Caco-2 (cell line): ENCODE results near the gene MPIG6B. TPM values are rescaled to one million over a fixed set of nuclear protein-coding genes. Genes with fewer than 3 reads are reported as not detected.

ENCODE experiments used
- BruUV-seq: library from RNA; stranded (reverse); fragments of 400-500 nt; replicated peaks from 2 replicates; lab custom pipeline; 2021; lab: Mats Ljungman, UMichigan
- CTCF ChIA-PET: fragments of 300-600 bp; sonication (Branson Sonifier 250); formaldehyde crosslinking; loops from one replicate; lab custom pipeline; 2022; ENCODE audit warnings: antibody characterized with exemption; lab: Charles Lee
- POLR2A ChIA-PET: fragments of 300-600 bp; sonication (Branson Sonifier 250); formaldehyde crosslinking; loops from one replicate; lab custom pipeline; 2022; ENCODE audit warnings: antibody characterized with exemption; lab: Charles Lee
- DNase-seq, 2 experiments: peaks; one replicate each; pipeline versions ENCODE4 v3.0.0 to v3.0.0-alpha.2; 2020 to 2022
- H3K27me3 ChIP-seq: replicated peaks from 2 replicates; pipeline ENCODE4 v1.6.0; 2011; ENCODE audit warnings: low read length; ENCODE audit not compliant: control insufficient read depth, insufficient read depth
- H3K36me3 ChIP-seq: 2 replicates; pipeline ENCODE4 v1.5.1; 2011; ENCODE audit warnings: low read length; ENCODE audit not compliant: control insufficient read depth, insufficient read depth
- H3K4me1 ChIP-seq: fragments of 250-450 bp; sonication (Bioruptor Pico); 2 replicates; pipeline ENCODE4 v1.5.1; 2020; ENCODE audit warnings: mild to moderate bottlenecking
- H3K4me3 ChIP-seq: 2 replicates; pipeline ENCODE4 v1.5.1; 2011; ENCODE audit warnings: low read depth, mild to moderate bottlenecking, control low read depth, low read length
- H3K9me3 ChIP-seq: fragments of 250-450 bp; sonication (Bioruptor Pico); 2 replicates; pipeline ENCODE4 v1.5.1; 2020; ENCODE audit warnings: mild to moderate bottlenecking, moderate library complexity
- H3K27ac Mint-ChIP-seq: one replicate; pipeline ENCODE4 v1.8.0; 2022; ENCODE audit warnings: mixed read lengths; ENCODE audit not compliant: unreplicated experiment
- H3K27me3 Mint-ChIP-seq: one replicate; pipeline ENCODE4 v1.8.0; 2022; ENCODE audit warnings: mixed read lengths; ENCODE audit not compliant: insufficient read depth, unreplicated experiment
- H3K36me3 Mint-ChIP-seq: one replicate; pipeline ENCODE4 v1.8.0; 2022; ENCODE audit warnings: mild to moderate bottlenecking, mixed read lengths; ENCODE audit not compliant: insufficient read depth, unreplicated experiment
- H3K4me1 Mint-ChIP-seq: one replicate; pipeline ENCODE4 v1.8.0; 2022; ENCODE audit warnings: low read depth, mixed read lengths; ENCODE audit not compliant: unreplicated experiment
- H3K4me3 Mint-ChIP-seq: one replicate; pipeline ENCODE4 v1.8.0; 2022; ENCODE audit warnings: mild to moderate bottlenecking, moderate library complexity, mixed read lengths; ENCODE audit not compliant: unreplicated experiment
- H3K9me3 Mint-ChIP-seq: one replicate; pipeline ENCODE4 v1.8.0; 2022; ENCODE audit warnings: mixed read lengths; ENCODE audit not compliant: unreplicated experiment
- intact Hi-C: fragments of 100-400 bp; cut with micrococcal nuclease; formaldehyde crosslinking; loops from one replicate; pipeline ENCODE4 v1.10.0; 2022; ENCODE audit not compliant: unreplicated experiment
- total RNA-seq: library from RNA; stranded (reverse); gene quantifications from 2 replicates; pipeline ENCODE4 v1.2.3, GENCODE V29; 2022
- TF ChIP-seq, protein P1 (sequence below), 2 experiments: fragments of 200-600 bp in 1 of 2; IDR thresholded peaks; 1 replicate in 1 of 2; 2 replicates in 1 of 2; pipeline versions ENCODE4 v1.5.1 to v1.8.0; 2011 to 2022; ENCODE audit warnings: antibody characterized with exemption in 1 of 2, control low read depth in 1 of 2, inconsistent platforms in 1 of 2, low read depth in 1 of 2, low read length in 1 of 2, mild to moderate bottlenecking in 1 of 2, moderate library complexity in 1 of 2; ENCODE audit not compliant: insufficient read depth in 1 of 2, severe bottlenecking in 1 of 2, unreplicated experiment in 1 of 2

The MPIG6B gene
- total RNA-seq, 1 experiment from 2014 or later = not detected

DNA sequence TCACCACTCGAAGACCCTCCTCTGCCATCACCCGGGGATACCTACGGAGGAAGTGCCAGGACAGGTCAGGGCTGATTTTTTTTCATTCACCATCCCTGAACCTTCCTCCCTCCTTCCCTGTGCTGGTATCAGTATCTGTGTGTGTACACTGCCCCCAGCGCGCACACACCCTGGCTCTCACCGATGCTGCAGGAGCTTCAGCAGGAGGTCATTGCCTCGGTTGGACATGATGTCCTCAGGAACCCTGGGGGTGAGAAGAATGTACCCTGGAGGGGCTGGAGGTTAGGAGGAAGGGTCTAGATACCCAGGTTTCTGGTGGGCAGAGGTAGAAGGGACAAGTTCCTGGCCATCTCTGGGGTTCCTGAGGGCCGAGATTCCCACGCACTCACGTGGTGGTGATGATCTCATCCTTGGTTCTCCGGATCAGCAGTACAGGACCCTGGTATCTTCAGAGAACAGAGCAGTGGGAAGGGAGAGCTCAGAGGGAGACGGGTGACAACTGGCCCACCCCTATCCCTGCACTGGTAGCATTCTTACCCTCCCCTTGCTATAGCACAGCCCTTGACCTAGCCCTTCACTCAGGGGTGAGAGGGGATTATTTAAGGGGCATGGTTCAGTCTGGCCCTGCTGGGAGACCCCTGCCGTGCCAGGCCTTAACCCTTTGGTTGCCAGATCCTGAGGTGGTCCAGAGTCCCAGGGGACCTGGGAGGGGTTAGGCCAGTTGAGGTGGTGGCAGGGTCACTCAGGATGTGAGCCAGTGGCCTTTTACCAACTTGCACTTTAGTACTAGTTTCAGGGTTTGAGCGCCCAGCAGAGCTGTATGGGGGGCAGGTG lies 35.1 kb upstream of the MPIG6B start:
- ChIA-PET POLR2A (interaction anchor here (0.7 kb wide), 1 partner anchor 15 kb away, joined by 3 read pairs; the partner anchor contains the start of gene ABHD16A), CTCF (no interaction called here)
- H3K4me1 Mint-ChIP-seq = peaks cover 28% of the 10 kb centered on the region
- peaks cover 45% of the 10 kb centered on the region for H3K36me3 Mint-ChIP-seq
- H3K27ac Mint-ChIP-seq = peak overlapping the region; percentile 94
- DNase-seq = no peak
- H3K27me3 ChIP-seq = no peaks in the 10 kb centered on the region
- H3K27me3 Mint-ChIP-seq = no peaks in the 10 kb centered on the region
- intact Hi-C loops = no loop called here
- peaks cover 5% of the 10 kb centered on the region; the same call in 1 of the 2 replicates for H3K36me3 ChIP-seq
- H3K4me3 ChIP-seq = no peak overlapping the region
- H3K4me1 ChIP-seq = peaks cover 45% of the 10 kb centered on the region
- H3K9me3 Mint-ChIP-seq = no peaks in the 10 kb centered on the region
- no TSS peak for BruUV-seq
- H3K9me3 ChIP-seq = no peaks in the 10 kb centered on the region
- H3K4me3 Mint-ChIP-seq = no peak overlapping the region
- TF ChIP-seq, protein P1, sequence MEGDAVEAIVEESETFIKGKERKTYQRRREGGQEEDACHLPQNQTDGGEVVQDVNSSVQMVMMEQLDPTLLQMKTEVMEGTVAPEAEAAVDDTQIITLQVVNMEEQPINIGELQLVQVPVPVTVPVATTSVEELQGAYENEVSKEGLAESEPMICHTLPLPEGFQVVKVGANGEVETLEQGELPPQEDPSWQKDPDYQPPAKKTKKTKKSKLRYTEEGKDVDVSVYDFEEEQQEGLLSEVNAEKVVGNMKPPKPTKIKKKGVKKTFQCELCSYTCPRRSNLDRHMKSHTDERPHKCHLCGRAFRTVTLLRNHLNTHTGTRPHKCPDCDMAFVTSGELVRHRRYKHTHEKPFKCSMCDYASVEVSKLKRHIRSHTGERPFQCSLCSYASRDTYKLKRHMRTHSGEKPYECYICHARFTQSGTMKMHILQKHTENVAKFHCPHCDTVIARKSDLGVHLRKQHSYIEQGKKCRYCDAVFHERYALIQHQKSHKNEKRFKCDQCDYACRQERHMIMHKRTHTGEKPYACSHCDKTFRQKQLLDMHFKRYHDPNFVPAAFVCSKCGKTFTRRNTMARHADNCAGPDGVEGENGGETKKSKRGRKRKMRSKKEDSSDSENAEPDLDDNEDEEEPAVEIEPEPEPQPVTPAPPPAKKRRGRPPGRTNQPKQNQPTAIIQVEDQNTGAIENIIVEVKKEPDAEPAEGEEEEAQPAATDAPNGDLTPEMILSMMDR (IDR thresholded peaks at IDR 0.05; ENCODE audit: insufficient read depth in 1 of 2, low read depth in 1 of 2, low read length in 1 of 2, severe bottlenecking in 1 of 2, unreplicated experiment in 1 of 2) = no peak

DNA sequence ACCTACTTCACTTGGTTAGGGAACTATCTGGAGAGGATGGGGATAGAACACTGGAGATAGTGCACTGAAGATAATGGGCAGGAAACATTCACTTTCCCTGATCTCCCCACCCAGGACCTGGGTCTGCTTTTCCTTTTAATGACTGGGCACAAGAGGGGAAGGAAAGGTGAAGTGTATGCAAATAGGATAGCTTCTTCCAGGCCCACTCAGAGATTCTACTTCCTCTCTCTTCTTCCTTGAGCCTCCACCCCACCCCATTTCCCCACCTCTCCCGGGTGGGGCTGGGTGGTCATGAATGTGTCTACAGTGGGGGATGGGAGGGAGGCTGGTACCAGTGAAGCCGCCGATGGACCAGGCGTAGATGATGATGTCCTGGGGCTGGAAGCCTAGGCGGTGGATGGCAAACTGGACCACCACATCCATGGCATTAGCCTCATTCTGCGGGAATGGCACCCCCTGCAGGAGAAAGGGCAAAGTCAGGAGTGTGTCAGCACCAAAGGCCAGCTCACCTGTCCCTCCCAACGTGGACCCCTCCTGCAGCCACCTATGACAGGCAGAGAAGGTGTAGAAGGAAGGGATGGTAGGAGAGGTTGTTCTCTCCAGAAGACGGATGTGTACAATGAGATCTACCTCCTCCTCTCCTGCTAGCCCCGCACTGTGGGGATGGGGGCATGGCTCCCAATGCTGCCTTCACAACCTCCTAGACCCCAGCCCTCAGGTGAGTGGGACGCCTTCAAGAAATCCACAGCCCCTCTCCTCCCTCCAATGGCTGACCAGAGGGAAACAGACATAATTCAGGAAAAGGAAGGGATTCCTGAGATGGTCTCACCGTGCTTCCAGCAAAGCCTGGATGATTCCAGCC lies 33.7 kb upstream of the MPIG6B start:
- H3K27me3 Mint-ChIP-seq = no peaks in the 10 kb centered on the region
- TF ChIP-seq, protein P1 (IDR thresholded peaks at IDR 0.05; ENCODE audit: insufficient read depth in 1 of 2, low read depth in 1 of 2, low read length in 1 of 2, severe bottlenecking in 1 of 2, unreplicated experiment in 1 of 2) = peak; percentile 16 to 19
- Histone ChIP-seq H3K9me3 (no peaks in the 10 kb centered on the region), H3K4me1 (peaks cover 34% of the 10 kb centered on the region), H3K27me3 (no peaks in the 10 kb centered on the region), H3K4me3 (no peak overlapping the region), H3K36me3 (peaks cover 6% of the 10 kb centered on the region)
- H3K9me3 Mint-ChIP-seq = no peaks in the 10 kb centered on the region
- peak overlapping the region; percentile 74 for H3K4me3 Mint-ChIP-seq
- TSS peak; percentile 65 for BruUV-seq
- intact Hi-C loops = no loop called here
- peaks cover 23% of the 10 kb centered on the region for H3K4me1 Mint-ChIP-seq
- POLR2A ChIA-PET = interaction anchor here (0.6 to 1.7 kb wide), 6 partner anchors 24 to 173 kb away, joined by 3 to 5 read pairs (median 4); partner anchors contain the start of genes C6orf47, MSH5 and NEU1
- H3K36me3 Mint-ChIP-seq = peaks cover 46% of the 10 kb centered on the region
- peak overlapping the region; percentile 94 for H3K27ac Mint-ChIP-seq
- no peak for DNase-seq
- CTCF ChIA-PET = interaction anchor here (0.9 to 1.3 kb wide), 4 partner anchors 8 to 125 kb away, joined by 3 to 4 read pairs (median 4); partner anchors contain the start of genes DDAH2, HSPA1A, HSPA1L and LY6G5C
